HG03460 (cell line): ENCODE results near the gene TM7SF3.
A peak's percentile ranks its signal among the peaks of the same experiment; 100 is the strongest.
"Not testable (repeated sequence)": the region's sequence is repeated elsewhere in the genome, so short reads cannot be mapped to it uniquely, and the experiment has no call there.

Experiments used
- ATAC-seq: cut with Tn5 transposase; IDR thresholded peaks from one replicate; pipeline ENCODE4 v1.9.1; 2021; ENCODE audit not compliant: unreplicated experiment

Gene TM7SF3, protein sequence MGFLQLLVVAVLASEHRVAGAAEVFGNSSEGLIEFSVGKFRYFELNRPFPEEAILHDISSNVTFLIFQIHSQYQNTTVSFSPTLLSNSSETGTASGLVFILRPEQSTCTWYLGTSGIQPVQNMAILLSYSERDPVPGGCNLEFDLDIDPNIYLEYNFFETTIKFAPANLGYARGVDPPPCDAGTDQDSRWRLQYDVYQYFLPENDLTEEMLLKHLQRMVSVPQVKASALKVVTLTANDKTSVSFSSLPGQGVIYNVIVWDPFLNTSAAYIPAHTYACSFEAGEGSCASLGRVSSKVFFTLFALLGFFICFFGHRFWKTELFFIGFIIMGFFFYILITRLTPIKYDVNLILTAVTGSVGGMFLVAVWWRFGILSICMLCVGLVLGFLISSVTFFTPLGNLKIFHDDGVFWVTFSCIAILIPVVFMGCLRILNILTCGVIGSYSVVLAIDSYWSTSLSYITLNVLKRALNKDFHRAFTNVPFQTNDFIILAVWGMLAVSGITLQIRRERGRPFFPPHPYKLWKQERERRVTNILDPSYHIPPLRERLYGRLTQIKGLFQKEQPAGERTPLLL

GRCh38 chr12:27014085-27014858 is at the start of gene TM7SF3:
TSS of gene TM7SF3 (minus strand) at chr12:27014384. CDS start at chr12:27014168, 216 bp downstream.
- ATAC-seq: peak; percentile 72

- no peak for ATAC-seq
Measured at GRCh38 chr12:27063250-27063851, 49.2 kb upstream of the TM7SF3 start.

- ATAC-seq: no peak
Measured at GRCh38 chr12:27061317-27061716, 47.1 kb upstream of the TM7SF3 start.

DNA sequence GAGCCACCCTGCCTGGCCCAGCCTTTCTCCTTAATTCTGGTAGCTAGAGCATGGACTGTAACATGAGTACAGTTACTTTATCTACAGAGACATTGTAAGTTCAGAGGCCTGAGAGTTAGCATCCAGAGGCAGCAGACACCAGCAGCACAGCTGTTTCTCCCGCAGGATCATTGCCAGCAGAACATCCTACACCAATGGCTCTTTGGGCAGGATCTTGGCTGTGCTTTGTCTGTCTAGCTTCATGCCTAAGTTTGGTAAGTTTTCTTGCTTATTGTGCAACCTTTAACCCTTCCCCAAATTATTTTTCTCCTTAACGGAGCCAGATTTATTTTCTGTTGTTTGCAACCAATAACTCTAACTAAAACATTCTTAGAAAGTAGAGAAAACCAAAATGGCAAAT is 46.6 kb upstream of the TM7SF3 start:
- ATAC-seq: no peak

GRCh38 chr12:27057543-27057942 is 43.4 kb upstream of the TM7SF3 start:
- no peak for ATAC-seq

DNA sequence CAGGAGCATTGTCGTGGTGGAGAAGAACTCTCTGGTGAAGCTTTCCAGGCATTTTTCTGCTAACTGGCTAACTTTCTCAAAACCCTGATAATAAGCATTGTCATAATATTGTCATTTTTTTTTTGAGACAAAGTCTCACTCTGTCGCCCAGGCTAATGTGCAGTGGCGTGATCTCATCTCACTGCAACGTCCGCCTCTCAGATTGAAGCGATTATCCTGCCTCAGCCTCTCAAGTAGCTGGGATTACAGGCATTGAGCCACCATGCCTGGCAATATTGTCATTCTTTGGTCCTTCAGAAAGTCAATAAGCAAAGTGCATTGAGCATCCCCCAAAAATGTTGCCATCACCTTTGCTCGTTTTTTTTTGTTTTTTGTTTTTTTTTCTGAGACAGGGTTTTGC is 41.8 kb upstream of the TM7SF3 start:
- no peak for ATAC-seq

DNA sequence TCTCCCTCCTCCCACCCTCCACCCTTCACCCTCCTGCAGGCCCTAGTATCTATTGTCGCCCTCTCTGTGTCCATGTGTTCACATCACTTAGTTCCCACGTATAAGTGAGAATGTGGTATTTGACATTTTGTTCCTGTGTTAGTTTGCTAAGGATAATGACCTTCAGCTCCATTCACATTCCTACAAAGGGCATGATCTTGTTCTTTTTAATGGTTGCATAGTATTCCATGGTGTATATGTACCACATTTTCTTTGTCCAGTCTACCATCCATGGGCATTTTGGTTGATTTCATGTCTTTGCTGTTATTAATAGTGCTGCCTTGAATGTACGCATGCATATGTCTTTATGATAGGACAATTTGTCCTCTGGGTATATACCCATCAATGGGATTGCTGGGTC is 38.6 kb upstream of the TM7SF3 start:
- no peak for ATAC-seq

DNA sequence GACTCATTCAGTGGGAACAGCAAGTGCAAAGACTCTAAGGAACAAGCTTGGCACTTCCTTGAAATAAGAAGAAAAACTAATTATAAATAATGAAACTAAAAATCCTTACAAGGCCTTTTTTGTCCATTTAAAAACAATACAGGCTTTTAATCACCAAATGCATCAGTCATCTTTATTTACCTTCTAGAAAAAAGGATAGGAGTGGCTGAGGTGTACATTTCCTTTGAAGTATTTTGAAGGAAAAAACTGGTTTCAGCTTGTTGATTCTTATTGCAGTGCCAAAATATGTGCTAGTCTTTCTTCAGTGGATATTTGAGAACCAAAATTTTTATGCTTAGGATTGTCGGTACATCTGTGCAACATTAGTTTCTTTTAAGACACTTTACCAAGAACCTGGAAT is 38.0 kb upstream of the TM7SF3 start:
- no peak for ATAC-seq

GRCh38 chr12:27048822-27049752 is 34.9 kb upstream of the TM7SF3 start:
- no peak for ATAC-seq

- ATAC-seq: not testable (repeated sequence)
Measured at GRCh38 chr12:27042018-27042417, 27.8 kb upstream of the TM7SF3 start.

- ATAC-seq: not testable (repeated sequence)
Measured at GRCh38 chr12:27040637-27041036, 26.5 kb upstream of the TM7SF3 start.

DNA sequence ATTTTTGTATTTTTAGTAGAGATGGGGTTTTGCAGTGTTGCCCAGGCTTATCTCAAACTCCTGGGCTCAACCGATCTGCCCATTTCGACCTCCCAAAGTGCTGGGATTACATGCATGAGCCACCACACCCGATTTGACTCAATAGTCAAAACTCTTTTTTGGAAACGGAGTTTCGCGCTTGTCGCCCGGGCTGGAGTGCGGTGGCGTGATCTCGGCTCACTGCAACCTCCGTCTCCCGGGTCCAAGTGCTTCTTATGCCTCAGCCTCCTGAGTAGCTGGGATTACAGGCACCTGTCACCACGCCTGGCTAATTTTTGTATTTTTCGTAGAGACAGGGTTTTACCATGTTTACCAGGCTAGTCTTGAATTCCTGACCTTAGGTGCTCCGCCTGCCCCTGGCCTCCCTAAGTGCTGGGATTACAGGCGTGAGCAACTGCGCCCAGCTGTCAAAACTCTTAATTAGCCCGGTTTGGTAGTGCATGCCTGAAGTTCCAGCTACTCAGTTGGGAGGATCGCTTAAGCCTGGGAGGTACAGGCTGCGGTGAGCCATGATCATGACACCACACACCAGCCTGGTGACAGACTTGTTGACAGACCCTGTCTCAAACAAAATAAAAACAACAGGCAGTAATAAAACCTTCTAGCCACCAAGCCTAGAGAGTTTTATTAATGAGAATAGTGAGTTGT is 20.6 kb upstream of the TM7SF3 start:
- ATAC-seq: no peak

- ATAC-seq: no peak
Measured at GRCh38 chr12:27032679-27033078, 18.5 kb upstream of the TM7SF3 start.

GRCh38 chr12:27031531-27031930 is 17.3 kb upstream of the TM7SF3 start:
- ATAC-seq: no peak

DNA sequence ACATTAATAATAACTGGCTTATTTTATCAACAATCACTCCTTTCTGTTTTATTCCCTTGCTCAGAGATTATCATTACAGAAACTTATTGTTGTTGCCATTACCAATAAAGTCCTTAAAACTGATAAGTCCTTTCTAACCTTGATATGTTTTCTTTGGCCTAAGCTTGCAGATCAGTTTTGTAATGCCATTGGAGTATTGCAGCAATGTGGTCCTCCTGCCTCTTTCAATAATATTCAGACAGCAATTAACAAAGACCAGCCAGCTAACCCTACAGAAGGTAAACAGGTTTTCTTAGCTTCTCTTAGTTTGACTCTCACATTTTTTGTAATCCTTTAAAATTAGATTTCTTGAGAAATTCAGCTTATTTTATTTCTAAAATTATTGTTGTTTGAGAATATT is 12.1 kb upstream of the TM7SF3 start:
- ATAC-seq: no peak

GRCh38 chr12:27025116-27025515 is 10.9 kb upstream of the TM7SF3 start:
- no peak for ATAC-seq

DNA sequence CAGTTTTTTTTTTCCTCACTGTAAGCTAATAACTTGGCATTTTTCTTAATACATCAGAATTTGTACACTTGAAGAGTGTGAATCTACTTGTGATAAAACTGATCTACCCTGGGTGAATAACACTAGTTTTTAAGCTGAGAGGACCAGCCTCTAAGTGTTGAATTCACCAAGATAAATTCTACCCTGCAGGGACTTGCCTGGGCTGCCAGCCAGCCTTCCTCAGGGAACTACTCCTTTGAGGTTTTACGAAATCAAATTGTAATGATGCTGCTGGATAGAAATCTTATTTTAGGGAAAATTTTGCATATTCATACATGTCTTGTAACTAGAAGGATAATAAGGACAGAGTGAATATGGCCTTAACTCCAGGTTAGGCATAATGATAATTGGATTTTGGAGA is 10.1 kb upstream of the TM7SF3 start:
- ATAC-seq: no peak

- ATAC-seq: no peak
Measured at GRCh38 chr12:27020761-27021160, 6.6 kb upstream of the TM7SF3 start.

DNA sequence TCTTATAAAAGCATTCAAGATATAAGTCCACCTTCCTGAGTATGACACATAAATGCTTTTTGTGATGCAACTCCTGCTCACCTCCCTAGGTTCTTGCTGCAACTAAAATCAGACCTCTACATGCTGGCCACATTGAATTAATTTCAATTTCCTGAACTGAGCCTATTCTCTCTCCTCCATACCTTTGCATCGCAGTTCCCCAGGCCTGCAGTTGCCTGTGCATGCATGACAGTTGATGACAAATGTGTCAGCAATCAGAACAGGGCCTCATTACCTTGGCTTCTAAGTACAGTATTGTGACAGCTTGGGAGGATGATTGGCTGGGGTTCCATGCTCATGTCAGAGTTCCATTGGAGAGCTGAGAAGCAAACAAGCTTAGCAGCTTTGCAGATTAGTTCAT is 3.9 kb upstream of the TM7SF3 start:
- ATAC-seq: no peak
